Peyer's patch (tissue), 4 donors: ENCODE results near the gene MRPL17. TPM values are rescaled to one million over a fixed set of nuclear protein-coding genes. Genes with fewer than 3 reads are reported as not detected.
A peak's percentile ranks its signal among the peaks of the same experiment; 100 is the strongest.

Source experiments
- DNase-seq, 3 donors: peaks; one replicate each; pipeline ENCODE4 v3.0.0-alpha.2; 2017 to 2019
- H3K27ac ChIP-seq, 4 donors: fragments of 200-600 bp; sonication (generic); one replicate each; pipeline ENCODE4 v1.5.1; 2016 to 2019
- H3K27me3 ChIP-seq, 2 donors: fragments of 200-600 bp; sonication (generic); one replicate each; pipeline ENCODE4 v1.5.1; 2019
- H3K36me3 ChIP-seq, 3 donors: fragments of 200-600 bp; sonication (generic); one replicate each; pipeline ENCODE4 v1.5.1; 2016 to 2019
- H3K4me1 ChIP-seq, 4 donors: fragments of 200-600 bp; sonication (generic); one replicate each; pipeline ENCODE4 v1.5.1; 2016 to 2019
- H3K4me3 ChIP-seq, 4 donors: fragments of 200-600 bp; sonication (generic); 1 replicate in 3 of 4; 2 replicates in 1 of 4; pipeline ENCODE4 v1.5.1; 2016 to 2019; ENCODE audit warnings: mild to moderate bottlenecking in 1 of 4
- H3K9me3 ChIP-seq, 4 donors: fragments of 200-600 bp; sonication (generic); one replicate each; pipeline ENCODE4 v1.5.1; 2016 to 2019; ENCODE audit warnings: mild to moderate bottlenecking in 1 of 4
- CTCF ChIP-seq, 6 experiments: fragments of 450-650 bp in 4 of 6; fragments of 200-600 bp in 2 of 6; sonication (generic) in 1 of 6; IDR thresholded peaks; one replicate each; pipeline ENCODE4 v1.5.1; 2017 to 2019; ENCODE audit warnings: antibody characterized with exemption in 6 of 6, mild to moderate bottlenecking in 3 of 6, moderate library complexity in 1 of 6
- POLR2A ChIP-seq, 2 donors: fragments of 450-650 bp; IDR thresholded peaks; one replicate each; pipeline ENCODE4 v1.5.1; 2017; ENCODE audit warnings: antibody characterized with exemption in 2 of 2, mild to moderate bottlenecking in 2 of 2, moderate library complexity in 2 of 2
- total RNA-seq, 4 donors: library from RNA; depleted of rRNA; stranded (reverse); fragments of >200 nt; gene quantifications; one replicate each; pipeline ENCODE4 v1.1.0, GENCODE V29; 2016

MRPL17 gene
- total RNA-seq, 4 donors from 2014 or later = 6.1 to 20.8 (median 16.6) TPM

GRCh38 chr11:6655020-6655789, 27.9 kb downstream of the MRPL17 start:
- peak overlapping the region; percentile 29 to 61 (median 51) for H3K4me3 ChIP-seq
- H3K4me1 ChIP-seq = peaks cover 0 to 3% (median 0%) of the 10 kb centered on the region in 4 donors
- TF ChIP-seq POLR2A (IDR thresholded peaks at IDR 0.05) = no peak
- no peak for TF ChIP-seq CTCF (IDR thresholded peaks at IDR 0.05)
- H3K9me3 ChIP-seq = no peaks in the 10 kb centered on the region
- H3K27me3 ChIP-seq = no peaks in the 10 kb centered on the region
- H3K27ac ChIP-seq = peak overlapping the region; percentile 40 to 76 (median 70)
- DNase-seq = peak in 1 of 3 donors; percentile 51
- H3K36me3 ChIP-seq = no peaks in the 10 kb centered on the region

GRCh38 chr11:6654281-6655019, 28.7 kb downstream of the MRPL17 start:
- Histone ChIP-seq H3K36me3 (no peaks in the 10 kb centered on the region), H3K27me3 (no peaks in the 10 kb centered on the region), H3K4me3 (peak overlapping the region in 2 of 4 donors; percentile 48 to 54)

GRCh38 chr11:6653656-6654055, 29.5 kb downstream of the MRPL17 start:
- Histone ChIP-seq H3K4me3 (no peak overlapping the region), H3K27ac (no peak overlapping the region), H3K36me3 (no peaks in the 10 kb centered on the region), H3K4me1 (peaks cover 0 to 4% (median 1%) of the 10 kb centered on the region in 4 donors), H3K9me3 (no peaks in the 10 kb centered on the region), H3K27me3 (no peaks in the 10 kb centered on the region)
- DNase-seq = no peak
- TF ChIP-seq CTCF (IDR thresholded peaks at IDR 0.05) (no peak), POLR2A (IDR thresholded peaks at IDR 0.05) (no peak)

More at GRCh38 chr11:6654281-6655019, 28.7 kb downstream of the MRPL17 start:
- TF ChIP-seq CTCF (IDR thresholded peaks at IDR 0.05) (no peak), POLR2A (IDR thresholded peaks at IDR 0.05) (no peak)
- DNase-seq = no peak
- peak overlapping the region; percentile 40 to 76 (median 70) for H3K27ac ChIP-seq
- peaks cover 0 to 3% (median 0%) of the 10 kb centered on the region in 4 donors for H3K4me1 ChIP-seq
- H3K9me3 ChIP-seq = no peaks in the 10 kb centered on the region

- TF ChIP-seq CTCF (IDR thresholded peaks at IDR 0.05) (no peak), POLR2A (IDR thresholded peaks at IDR 0.05) (no peak)
- no peak for DNase-seq
- no peaks in the 10 kb centered on the region for H3K9me3 ChIP-seq
- peaks cover 0 to 5% (median 1%) of the 10 kb centered on the region in 4 donors for H3K4me1 ChIP-seq
- H3K4me3 ChIP-seq = no peak overlapping the region
- no peak overlapping the region for H3K27ac ChIP-seq
- no peaks in the 10 kb centered on the region for H3K27me3 ChIP-seq
- no peaks in the 10 kb centered on the region for H3K36me3 ChIP-seq
These were observed 30.0 kb downstream of the MRPL17 start for GRCh38 chr11:6653097-6653496.

GRCh38 chr11:6652182-6652581, 31.0 kb downstream of the MRPL17 start:
- Histone ChIP-seq H3K36me3 (no peaks in the 10 kb centered on the region), H3K27me3 (no peaks in the 10 kb centered on the region), H3K27ac (no peak overlapping the region), H3K9me3 (no peaks in the 10 kb centered on the region), H3K4me3 (no peak overlapping the region), H3K4me1 (peaks cover 0 to 14% (median 4%) of the 10 kb centered on the region in 4 donors)
- no peak for DNase-seq
- TF ChIP-seq CTCF (IDR thresholded peaks at IDR 0.05) (no peak), POLR2A (IDR thresholded peaks at IDR 0.05) (no peak)
